ENCODE results near the gene ARHGEF6. TPM values are rescaled to one million over a fixed set of nuclear protein-coding genes. Genes with fewer than 3 reads are reported as not detected.

Gene ARHGEF6
- total and polyA plus RNA-seq, 2 experiments from 2014 or later = 4.3 to 7.7 TPM

GRCh38 chrX:136794080-136794479 is 13.3 kb upstream of the ARHGEF6 start:
- H3K9me2 ChIP-seq (ENCODE audit: insufficient read depth) = no peaks in the 10 kb centered on the region
- H2AFZ ChIP-seq = no peak overlapping the region
- no peaks in the 10 kb centered on the region for H3K4me1 ChIP-seq (ENCODE audit: insufficient read depth)
- no peaks in the 10 kb centered on the region for H3K36me3 ChIP-seq (ENCODE audit: low read depth)
- H3F3A ChIP-seq (ENCODE audit: insufficient read depth) = no peaks in the 10 kb centered on the region
- no peak overlapping the region for H3K4me3 ChIP-seq
- no peaks in the 10 kb centered on the region for H3K79me2 ChIP-seq (ENCODE audit: insufficient read depth)
- in situ Hi-C loops (cut with MboI) = no loop called here
- no peak overlapping the region for H3K27ac ChIP-seq
- H3K9me3 ChIP-seq (ENCODE audit: low read depth) = no peaks in the 10 kb centered on the region
- no peaks in the 10 kb centered on the region for H4K20me1 ChIP-seq (ENCODE audit: insufficient read depth)
- no peak for DNase-seq
- 0 to 13% methylated on average over 1 of the region's 1 CpG for WGBS, 2 experiments (ENCODE audit: low coverage in 1 of 2, low lambda C conversion rate in 2 of 2, missing lambda C conversion rate in 2 of 2)
- no peak overlapping the region for H3K4me2 ChIP-seq (ENCODE audit: unreplicated experiment)
- no peak overlapping the region for H3K9ac ChIP-seq
- no peaks in the 10 kb centered on the region for H3K27me3 ChIP-seq (replicated peaks; ENCODE audit: insufficient read depth)
- TF ChIP-seq EZH2 (IDR thresholded peaks at IDR 0.05; ENCODE audit: insufficient read depth, poor library complexity, severe bottlenecking) (no peak), EZH2phosphoT487 (IDR thresholded peaks at IDR 0.05; ENCODE audit: insufficient read depth, low read depth) (no peak)

- H3K36me3 ChIP-seq (ENCODE audit: low read depth) = no peaks in the 10 kb centered on the region
- H3K9me3 ChIP-seq (ENCODE audit: low read depth) = no peaks in the 10 kb centered on the region
- H3K4me3 ChIP-seq = no peak overlapping the region
- no peak overlapping the region for H2AFZ ChIP-seq
- H4K20me1 ChIP-seq (ENCODE audit: insufficient read depth) = no peaks in the 10 kb centered on the region
- H3F3A ChIP-seq (ENCODE audit: insufficient read depth) = no peaks in the 10 kb centered on the region
- H3K79me2 ChIP-seq (ENCODE audit: insufficient read depth) = no peaks in the 10 kb centered on the region
- H3K9ac ChIP-seq = no peak overlapping the region
- H3K27me3 ChIP-seq (replicated peaks; ENCODE audit: insufficient read depth) = no peaks in the 10 kb centered on the region
- TF ChIP-seq EZH2 (IDR thresholded peaks at IDR 0.05; ENCODE audit: insufficient read depth, poor library complexity, severe bottlenecking) (no peak), EZH2phosphoT487 (IDR thresholded peaks at IDR 0.05; ENCODE audit: insufficient read depth, low read depth) (no peak)
- 44 to 49% methylated on average over 4 of the region's 4 CpGs for WGBS, 2 experiments (ENCODE audit: low coverage in 1 of 2, low lambda C conversion rate in 2 of 2, missing lambda C conversion rate in 2 of 2)
- DNase-seq = no peak
- no peak overlapping the region for H3K4me2 ChIP-seq (ENCODE audit: unreplicated experiment)
- H3K9me2 ChIP-seq (ENCODE audit: insufficient read depth) = no peaks in the 10 kb centered on the region
- H3K4me1 ChIP-seq (ENCODE audit: insufficient read depth) = no peaks in the 10 kb centered on the region
- in situ Hi-C loops (cut with MboI) = no loop called here
- H3K27ac ChIP-seq = no peak overlapping the region
Observed at GRCh38 chrX:136789856-136790255, 9.1 kb upstream of the ARHGEF6 start.

- no peaks in the 10 kb centered on the region for H3K36me3 ChIP-seq (ENCODE audit: low read depth)
- no peaks in the 10 kb centered on the region for H3K79me2 ChIP-seq (ENCODE audit: insufficient read depth)
- in situ Hi-C loops (cut with MboI) = no loop called here
- no peaks in the 10 kb centered on the region for H3K9me2 ChIP-seq (ENCODE audit: insufficient read depth)
- H2AFZ ChIP-seq = no peak overlapping the region
- peaks cover 6% of the 10 kb centered on the region; the same call in 1 of the 2 replicates for H3F3A ChIP-seq (ENCODE audit: insufficient read depth)
- no peak overlapping the region for H3K4me2 ChIP-seq (ENCODE audit: unreplicated experiment)
- H3K27me3 ChIP-seq (replicated peaks; ENCODE audit: insufficient read depth) = no peaks in the 10 kb centered on the region
- no peak overlapping the region for H3K9ac ChIP-seq
- no peak for DNase-seq
- H4K20me1 ChIP-seq (ENCODE audit: insufficient read depth) = no peaks in the 10 kb centered on the region
- H3K4me3 ChIP-seq = no peak overlapping the region
- WGBS, 2 experiments (ENCODE audit: low coverage in 1 of 2, low lambda C conversion rate in 2 of 2, missing lambda C conversion rate in 2 of 2) = 100% methylated on average over 1 of the region's 1 CpG
- no peak overlapping the region for H3K27ac ChIP-seq
- no peaks in the 10 kb centered on the region for H3K9me3 ChIP-seq (ENCODE audit: low read depth)
- no peak for TF ChIP-seq EZH2 (IDR thresholded peaks at IDR 0.05; ENCODE audit: insufficient read depth, poor library complexity, severe bottlenecking)
- TF ChIP-seq EZH2phosphoT487 (IDR thresholded peaks at IDR 0.05; ENCODE audit: insufficient read depth, low read depth) = no peak
- H3K4me1 ChIP-seq (ENCODE audit: insufficient read depth) = 0 out of 2 replicates have a peak, but pooled peaks cover 2% of the 10 kb centered on the region
Observed at GRCh38 chrX:136784231-136784630, 3.5 kb upstream of the ARHGEF6 start.

- Histone ChIP-seq H3K9ac (no peak overlapping the region), H3K27me3 (replicated peaks; ENCODE audit: insufficient read depth) (no peaks in the 10 kb centered on the region), H2AFZ (no peak overlapping the region), H3K27ac (no peak overlapping the region), H3K9me2 (ENCODE audit: insufficient read depth) (no peaks in the 10 kb centered on the region), H3K36me3 (ENCODE audit: low read depth) (no peaks in the 10 kb centered on the region), H3K9me3 (ENCODE audit: low read depth) (no peaks in the 10 kb centered on the region), H3K4me1 (ENCODE audit: insufficient read depth) (0 out of 2 replicates have a peak, but pooled peaks cover 2% of the 10 kb centered on the region), H3K4me2 (ENCODE audit: unreplicated experiment) (no peak overlapping the region), H3K79me2 (ENCODE audit: insufficient read depth) (no peaks in the 10 kb centered on the region), H3K4me3 (no peak overlapping the region), H4K20me1 (ENCODE audit: insufficient read depth) (no peaks in the 10 kb centered on the region), H3F3A (ENCODE audit: insufficient read depth) (peaks cover 6% of the 10 kb centered on the region; the same call in 1 of the 2 replicates)
- in situ Hi-C loops (cut with MboI) = no loop called here
- no peak for TF ChIP-seq EZH2phosphoT487 (IDR thresholded peaks at IDR 0.05; ENCODE audit: insufficient read depth, low read depth)
- DNase-seq = no peak
Observed at GRCh38 chrX:136783159-136783558, 2.4 kb upstream of the ARHGEF6 start.
